ENCODE data around the gene CCL22.
"Not testable (repeated sequence)": the region's sequence is repeated elsewhere in the genome, so short reads cannot be mapped to it uniquely, and the experiment has no call there.

CCL22 gene

GRCh38 chr16:57391708-57392107, 33.1 kb downstream of the CCL22 start:
- H3K27ac ChIP-seq, result peak overlapping the region; percentile 52; the same call in 1 of the 2 replicates
- TF ChIP-seq ZFX (IDR thresholded peaks at IDR 0.05) (no peak), CTCF (conservative IDR thresholded peaks at IDR 0.05) (no peak)

- no peak for TF ChIP-seq ZFX (IDR thresholded peaks at IDR 0.05)
- TF ChIP-seq CTCF (conservative IDR thresholded peaks at IDR 0.05), result no peak
- H3K27ac ChIP-seq, result peak overlapping the region; percentile 52
These were observed 34.1 kb downstream of the CCL22 start for GRCh38 chr16:57392694-57393093.

GRCh38 chr16:57394444-57394843, 35.9 kb downstream of the CCL22 start:
- no peak for TF ChIP-seq CTCF (conservative IDR thresholded peaks at IDR 0.05)
- TF ChIP-seq ZFX (IDR thresholded peaks at IDR 0.05), result no peak
- H3K27ac ChIP-seq, result peak overlapping the region; percentile 52

- no peak overlapping the region for H3K27ac ChIP-seq
- TF ChIP-seq ZFX (IDR thresholded peaks at IDR 0.05), result no peak
- TF ChIP-seq CTCF (conservative IDR thresholded peaks at IDR 0.05), result no peak
These were observed 36.4 kb downstream of the CCL22 start for GRCh38 chr16:57395026-57395425.

- no peak for TF ChIP-seq CTCF (conservative IDR thresholded peaks at IDR 0.05)
- no peak for TF ChIP-seq ZFX (IDR thresholded peaks at IDR 0.05)
- no peak overlapping the region for H3K27ac ChIP-seq
These were observed 38.2 kb downstream of the CCL22 start for GRCh38 chr16:57396786-57397185.

GRCh38 chr16:57397493-57397892, 38.9 kb downstream of the CCL22 start:
- H3K27ac ChIP-seq, result not testable (repeated sequence)

GRCh38 chr16:57401943-57402640, 43.5 kb downstream of the CCL22 start:
- H3K27ac ChIP-seq, result no peak overlapping the region
- TF ChIP-seq ZFX (IDR thresholded peaks at IDR 0.05) (no peak), CTCF (conservative IDR thresholded peaks at IDR 0.05) (no peak)

All from C4-2B (cell line).